T-cell (primary cell): ENCODE results near the gene DCAF4. TPM values are rescaled to one million over a fixed set of nuclear protein-coding genes. Genes with fewer than 3 reads are reported as not detected.

Experiments used
- ATAC-seq, 4 experiments: fragments of 200-7000 bp in 3 of 4; fragments of 150-1000 bp in 1 of 4; cut with Tn5 transposase; replicated peaks in 1 of 4; 1 replicate in 3 of 4; 2 replicates in 1 of 4; pipeline ENCODE4 v1.10.0; 2021; ENCODE audit warnings: moderate library complexity in 3 of 4, mild to moderate bottlenecking in 2 of 4, moderate number of reproducible peaks in 1 of 4
- CTCF ChIA-PET, 2 donors: fragments of 300-600 bp; sonication (Branson Sonifier 250); formaldehyde crosslinking; loops; one replicate each; lab custom pipeline; 2022; ENCODE audit warnings: antibody characterized with exemption in 2 of 2; lab: Charles Lee
- POLR2A ChIA-PET, 2 donors: fragments of 300-600 bp; sonication (Branson Sonifier 250); formaldehyde crosslinking; loops; one replicate each; lab custom pipeline; 2022; ENCODE audit warnings: antibody characterized with exemption in 2 of 2; lab: Charles Lee
- DNase-seq, 35 experiments: peaks; one replicate each; pipeline versions ENCODE4 v3.0.0 to v3.0.0-alpha.2; 2013 to 2023
- H3K27ac ChIP-seq: one replicate; pipeline ENCODE4 v1.5.1; 2013; ENCODE audit warnings: low read length
- H3K27me3 ChIP-seq, 2 experiments: replicated peaks in 1 of 2; 1 replicate in 1 of 2; 2 replicates in 1 of 2; pipeline versions ENCODE4 v1.6.1 to v1.7.0; 2013; ENCODE audit warnings: low read length in 1 of 2, mixed read lengths in 1 of 2; ENCODE audit not compliant: control insufficient read depth in 2 of 2, insufficient read depth in 2 of 2; ENCODE audit errors: extremely low read depth in 1 of 2
- H3K36me3 ChIP-seq, 2 donors: 1 replicate in 1 of 2; 2 replicates in 1 of 2; pipeline versions ENCODE4 v1.6.1 to v1.7.0; 2013; ENCODE audit warnings: low read length in 1 of 2; ENCODE audit not compliant: control insufficient read depth in 2 of 2, insufficient read depth in 1 of 2; ENCODE audit errors: extremely low read depth in 1 of 2
- H3K4me1 ChIP-seq, 2 experiments: 1 replicate in 1 of 2; 2 replicates in 1 of 2; pipeline versions ENCODE4 v1.6.1 to v1.7.0; 2013; ENCODE audit warnings: low read length in 2 of 2, mixed read lengths in 1 of 2; ENCODE audit not compliant: insufficient read depth in 2 of 2, control insufficient read depth in 1 of 2; ENCODE audit errors: extremely low read depth in 1 of 2
- H3K4me3 ChIP-seq, 2 donors: 1 replicate in 1 of 2; 2 replicates in 1 of 2; pipeline versions ENCODE4 v1.5.1 to v1.7.0; 2013; ENCODE audit warnings: mild to moderate bottlenecking in 2 of 2, low read length in 1 of 2, moderate library complexity in 1 of 2; ENCODE audit not compliant: control insufficient read depth in 1 of 2; ENCODE audit errors: extremely low read depth in 1 of 2
- H3K9me3 ChIP-seq: 2 replicates; pipeline ENCODE4 v1.7.0; 2013
- H3K27ac Mint-ChIP-seq, 2 donors: one replicate each; pipeline ENCODE4 v1.8.0; 2020 to 2021; ENCODE audit warnings: mild to moderate bottlenecking in 2 of 2, mixed read lengths in 2 of 2
- H3K27me3 Mint-ChIP-seq, 2 donors: one replicate each; pipeline ENCODE4 v1.8.0; 2021 to 2022; ENCODE audit warnings: mixed read lengths in 2 of 2
- H3K36me3 Mint-ChIP-seq: one replicate; pipeline ENCODE4 v1.8.0; 2021; ENCODE audit warnings: mixed read lengths
- H3K4me1 Mint-ChIP-seq, 3 donors: one replicate each; pipeline ENCODE4 v1.8.0; 2020 to 2022; ENCODE audit warnings: mixed read lengths in 3 of 3, mild to moderate bottlenecking in 1 of 3
- H3K4me3 Mint-ChIP-seq, 3 donors: one replicate each; pipeline ENCODE4 v1.8.0; 2020 to 2022; ENCODE audit warnings: mild to moderate bottlenecking in 3 of 3, mixed read lengths in 3 of 3, moderate library complexity in 3 of 3
- H3K9me3 Mint-ChIP-seq, 3 donors: one replicate each; pipeline ENCODE4 v1.8.0; 2020 to 2022; ENCODE audit warnings: mixed read lengths in 3 of 3
- WGBS: methylation state at CpG from one replicate; pipeline ENCODE4 v1.1.5; 2013; ENCODE audit warnings: missing lambda C conversion rate; ENCODE audit not compliant: insufficient coverage; 5-methylcytosine and 5-hydroxymethylcytosine counted together
- total RNA-seq, 35 experiments: library from RNA in 6 of 35; stranded (reverse) in 6 of 35; fragments of 120-200 nt in 1 of 35; gene quantifications; one replicate each; pipeline versions ENCODE4 v1.2.1 to v1.2.4 and lab custom pipeline; 2013 to 2026

The DCAF4 gene
- total RNA-seq, 5 donors from 2014 or later (not counting 1 experiment from before 2014, with no cell fraction given): 21.3 to 36.4 (median 25.4) TPM

DNA sequence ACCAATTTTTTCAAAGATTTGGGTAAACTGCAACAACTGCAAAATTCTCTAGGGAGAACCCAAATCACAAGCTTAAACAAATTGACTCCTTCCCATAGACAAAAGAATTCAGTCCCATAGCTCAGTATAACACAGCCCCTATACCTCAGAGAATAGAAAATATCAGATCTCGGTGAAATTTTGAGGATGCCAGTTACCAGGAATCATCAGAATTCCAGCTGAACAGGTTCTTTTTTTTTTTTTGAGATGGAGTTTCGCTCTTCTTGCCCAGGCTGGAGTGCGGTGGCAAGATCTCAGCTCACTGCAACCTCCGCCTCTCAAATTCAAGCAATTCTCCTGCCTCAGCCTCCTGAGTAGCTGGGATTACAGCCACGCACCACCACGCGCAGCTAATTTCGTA, 63.9 kb downstream of the DCAF4 start:
- no peaks in the 10 kb centered on the region for H3K9me3 Mint-ChIP-seq

GRCh38 chr14:72996916-72997315, 70.7 kb downstream of the DCAF4 start:
- peaks cover 62% of the 10 kb centered on the region for H3K36me3 Mint-ChIP-seq
- H3K27ac Mint-ChIP-seq: no peak overlapping the region
- ChIA-PET CTCF (no interaction called here), POLR2A (no interaction called here)
- Histone ChIP-seq H3K27ac (no peak overlapping the region), H3K27me3 (no peaks in the 10 kb centered on the region), H3K4me1 (peaks cover 0 to 2% of the 10 kb centered on the region in 2 experiments), H3K36me3 (peaks cover 10 to 45% of the 10 kb centered on the region in 2 donors), H3K4me3 (no peak overlapping the region), H3K9me3 (no peaks in the 10 kb centered on the region)
- no peak overlapping the region for H3K4me3 Mint-ChIP-seq
- ATAC-seq: no peak
- WGBS: 90% methylated on average over 6 of the region's 6 CpGs
- DNase-seq: no peak
- peaks cover 3 to 18% (median 9%) of the 10 kb centered on the region in 3 donors for H3K4me1 Mint-ChIP-seq
- no peaks in the 10 kb centered on the region for H3K9me3 Mint-ChIP-seq
- no peaks in the 10 kb centered on the region for H3K27me3 Mint-ChIP-seq

More for the DNA sequence above, 63.9 kb downstream of the DCAF4 start:
- Mint-ChIP-seq H3K4me3 (no peak overlapping the region), H3K27me3 (no peaks in the 10 kb centered on the region), H3K4me1 (no peaks in the 10 kb centered on the region), H3K36me3 (peaks cover 45% of the 10 kb centered on the region), H3K27ac (no peak overlapping the region)
- ChIA-PET POLR2A (no interaction called here), CTCF (no interaction called here)
- no peaks in the 10 kb centered on the region for H3K9me3 ChIP-seq
- no peaks in the 10 kb centered on the region for H3K27me3 ChIP-seq
- no peak overlapping the region for H3K4me3 ChIP-seq
- ATAC-seq (no peak), DNase-seq (no peak)
- no peaks in the 10 kb centered on the region for H3K4me1 ChIP-seq
- H3K27ac ChIP-seq: no peak overlapping the region
- H3K36me3 ChIP-seq: peaks cover 0 to 24% of the 10 kb centered on the region in 2 donors
- 100% methylated on average over 5 of the region's 8 CpGs for WGBS

- H3K27ac ChIP-seq: no peak overlapping the region
- Mint-ChIP-seq H3K27me3 (no peaks in the 10 kb centered on the region), H3K36me3 (peaks cover 55% of the 10 kb centered on the region), H3K4me3 (no peak overlapping the region), H3K27ac (no peak overlapping the region), H3K9me3 (no peaks in the 10 kb centered on the region), H3K4me1 (peaks cover 5 to 18% (median 9%) of the 10 kb centered on the region in 3 donors)
- H3K9me3 ChIP-seq: no peaks in the 10 kb centered on the region
- H3K36me3 ChIP-seq: peaks cover 10 to 34% of the 10 kb centered on the region in 2 donors
- no peak for DNase-seq
- H3K4me3 ChIP-seq: no peak overlapping the region
- no CpG with 5 or more reads among the region's 2 CpGs for WGBS
- ChIA-PET CTCF (interaction anchor here in 1 of 2 donors (0.6 kb wide), 1 partner anchor 778 kb away, joined by 4 read pairs; no protein-coding TSS in a partner anchor), POLR2A (interaction anchor here (0.6 to 0.7 kb wide), 2 partner anchors 10 to 1183 kb away, joined by 5 to 6 read pairs; no protein-coding TSS in a partner anchor)
- peaks cover 0 to 2% of the 10 kb centered on the region in 2 experiments for H3K4me1 ChIP-seq
- H3K27me3 ChIP-seq: no peaks in the 10 kb centered on the region
- no peak for ATAC-seq
These were observed 72.1 kb downstream of the DCAF4 start for GRCh38 chr14:72998252-72998903.

- CTCF ChIA-PET: no interaction called here
- H3K27ac Mint-ChIP-seq: no peak overlapping the region
- no peaks in the 10 kb centered on the region for H3K27me3 Mint-ChIP-seq
- Histone ChIP-seq H3K27ac (no peak overlapping the region), H3K9me3 (no peaks in the 10 kb centered on the region), H3K4me1 (peaks cover 0 to 2% of the 10 kb centered on the region in 2 experiments), H3K4me3 (no peak overlapping the region), H3K27me3 (no peaks in the 10 kb centered on the region), H3K36me3 (peaks cover 10 to 35% of the 10 kb centered on the region in 2 donors)
- 100% methylated on average over 2 of the region's 4 CpGs for WGBS
- no peak overlapping the region for H3K4me3 Mint-ChIP-seq
- H3K4me1 Mint-ChIP-seq: peaks cover 5 to 18% (median 9%) of the 10 kb centered on the region in 3 donors
- DNase-seq: no peak
- POLR2A ChIA-PET: no interaction called here
- peaks cover 63% of the 10 kb centered on the region for H3K36me3 Mint-ChIP-seq
- ATAC-seq: no peak
- H3K9me3 Mint-ChIP-seq: no peaks in the 10 kb centered on the region
These were observed 73.1 kb downstream of the DCAF4 start for GRCh38 chr14:72999316-72999715.

GRCh38 chr14:73000073-73000472, 73.8 kb downstream of the DCAF4 start:
- Histone ChIP-seq H3K4me1 (peaks cover 0 to 2% of the 10 kb centered on the region in 2 experiments), H3K4me3 (no peak overlapping the region), H3K36me3 (peaks cover 13 to 35% of the 10 kb centered on the region in 2 donors), H3K27me3 (no peaks in the 10 kb centered on the region), H3K9me3 (no peaks in the 10 kb centered on the region), H3K27ac (no peak overlapping the region)
- peaks cover 57% of the 10 kb centered on the region for H3K36me3 Mint-ChIP-seq
- no peak for ATAC-seq
- POLR2A ChIA-PET: interaction anchor here in 1 of 2 donors (0.5 kb wide), 1 partner anchor 456 kb away, joined by 4 read pairs; no protein-coding TSS in a partner anchor
- H3K9me3 Mint-ChIP-seq: no peaks in the 10 kb centered on the region
- H3K4me1 Mint-ChIP-seq: peaks cover 5 to 18% (median 9%) of the 10 kb centered on the region in 3 donors
- no peak for DNase-seq
- CTCF ChIA-PET: interaction anchor here in 1 of 2 donors (0.6 kb wide), 1 partner anchor 13 kb away, joined by 6 read pairs; no protein-coding TSS in a partner anchor
- WGBS: 100% methylated on average over 1 of the region's 2 CpGs
- H3K27me3 Mint-ChIP-seq: no peaks in the 10 kb centered on the region
- H3K4me3 Mint-ChIP-seq: no peak overlapping the region
- no peak overlapping the region for H3K27ac Mint-ChIP-seq

DNA sequence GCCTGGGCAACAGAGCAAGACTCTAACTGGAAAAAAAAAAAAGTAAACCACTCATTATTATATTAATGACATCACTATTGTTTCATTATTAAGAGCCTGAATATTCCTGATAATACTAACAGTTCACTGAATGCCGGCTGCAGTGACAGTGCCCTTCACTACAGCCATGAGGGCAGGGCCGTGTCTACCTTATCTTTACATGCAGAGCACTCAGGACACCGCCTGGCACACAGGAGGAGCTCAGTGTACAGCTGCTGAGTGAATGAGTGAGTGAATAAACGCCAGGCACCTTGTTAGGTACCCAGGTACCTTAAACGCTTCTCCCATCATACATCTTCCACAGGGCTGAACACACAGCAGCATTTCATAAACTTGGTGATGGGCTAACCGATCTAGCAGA, 77.4 kb downstream of the DCAF4 start:
- Histone ChIP-seq H3K27me3 (no peaks in the 10 kb centered on the region), H3K9me3 (no peaks in the 10 kb centered on the region), H3K4me1 (peaks cover 0 to 2% of the 10 kb centered on the region in 2 experiments), H3K36me3 (peaks cover 6 to 21% of the 10 kb centered on the region in 2 donors), H3K27ac (no peak overlapping the region), H3K4me3 (no peak overlapping the region)
- no peak overlapping the region for H3K27ac Mint-ChIP-seq
- H3K27me3 Mint-ChIP-seq: no peaks in the 10 kb centered on the region
- no peak for ATAC-seq
- H3K36me3 Mint-ChIP-seq: peaks cover 41% of the 10 kb centered on the region
- whole genome bisulfite sequencing: 79% methylated on average over 2 of the region's 6 CpGs
- POLR2A ChIA-PET: no interaction called here
- no peaks in the 10 kb centered on the region for H3K9me3 Mint-ChIP-seq
- H3K4me3 Mint-ChIP-seq: no peak overlapping the region
- DNase-seq: no peak
- CTCF ChIA-PET: interaction anchor here in 1 of 2 donors (0.7 kb wide), 1 partner anchor 134 kb away, joined by 5 read pairs; no protein-coding TSS in a partner anchor
- peaks cover 6% of the 10 kb centered on the region in 3 donors for H3K4me1 Mint-ChIP-seq
